ENCODE results near the gene F8A3.
"Not testable (repeated sequence)": the region's sequence is repeated elsewhere in the genome, so short reads cannot be mapped to it uniquely, and the experiment has no call there.

- not testable (repeated sequence) for TF ChIP-seq CTCF, POLR2AphosphoS5 (IDR thresholded peaks at IDR 0.05)
Observed at GRCh38 chrX:155460501-155460900, 2.1 kb upstream of the F8A3 start.

Data from breast epithelium (tissue), 3 donors.